ENCODE results near the gene PAM.

PAM gene

GRCh38 chr5:102722931-102723330 is 32.2 kb upstream of the PAM start:
- Histone ChIP-seq H3K9ac (ENCODE audit: low read length) (no peak overlapping the region), H3K9me2 (replicated peaks; ENCODE audit: insufficient read depth, low read length) (no peaks in the 10 kb centered on the region), H3K79me2 (ENCODE audit: low read length) (no peaks in the 10 kb centered on the region), H4K20me1 (ENCODE audit: insufficient read depth, low read length) (no peaks in the 10 kb centered on the region), H3K4me1 (ENCODE audit: low read length) (no peaks in the 10 kb centered on the region), H3K4me3 (ENCODE audit: low read length) (no peak overlapping the region), H3F3A (ENCODE audit: insufficient read depth, low read length) (no peaks in the 10 kb centered on the region), H3K9me3 (replicated peaks; ENCODE audit: insufficient read depth, low read length) (no peaks in the 10 kb centered on the region), H3K36me3 (replicated peaks; ENCODE audit: insufficient read depth, low read length) (no peaks in the 10 kb centered on the region), H2AFZ (ENCODE audit: low read length) (no peak overlapping the region), H3K27me3 (replicated peaks; ENCODE audit: insufficient read depth, low read length) (no peaks in the 10 kb centered on the region), H3K27ac (ENCODE audit: low read length) (no peak overlapping the region), H3K4me2 (ENCODE audit: low read depth, low read length) (no peak overlapping the region)
- DNase-seq: no peak
- TF ChIP-seq EZH2phosphoT487 (IDR thresholded peaks at IDR 0.05; ENCODE audit: low read length) (no peak), EZH2 (optimal IDR thresholded peaks at IDR 0.05; ENCODE audit: low read depth, low read length) (no peak), CTCF (IDR thresholded peaks at IDR 0.05; ENCODE audit: low read length) (no peak)

GRCh38 chr5:102731693-102732092 is 23.4 kb upstream of the PAM start:
- TF ChIP-seq CTCF (IDR thresholded peaks at IDR 0.05; ENCODE audit: low read length): no peak
- no peak for TF ChIP-seq EZH2phosphoT487 (IDR thresholded peaks at IDR 0.05; ENCODE audit: low read length)
- no peak for TF ChIP-seq EZH2 (optimal IDR thresholded peaks at IDR 0.05; ENCODE audit: low read depth, low read length)
- H3K4me2 ChIP-seq (ENCODE audit: low read depth, low read length): no peak overlapping the region
- DNase-seq: no peak

GRCh38 chr5:102733534-102733933 is 21.6 kb upstream of the PAM start:
- Histone ChIP-seq H3K36me3 (replicated peaks; ENCODE audit: insufficient read depth, low read length) (no peaks in the 10 kb centered on the region), H3K9ac (ENCODE audit: low read length) (no peak overlapping the region), H3K9me2 (replicated peaks; ENCODE audit: insufficient read depth, low read length) (no peaks in the 10 kb centered on the region), H2AFZ (ENCODE audit: low read length) (no peak overlapping the region), H3K4me2 (ENCODE audit: low read depth, low read length) (no peak overlapping the region), H4K20me1 (ENCODE audit: insufficient read depth, low read length) (no peaks in the 10 kb centered on the region), H3F3A (ENCODE audit: insufficient read depth, low read length) (no peaks in the 10 kb centered on the region), H3K4me3 (ENCODE audit: low read length) (no peak overlapping the region), H3K4me1 (ENCODE audit: low read length) (no peaks in the 10 kb centered on the region), H3K79me2 (ENCODE audit: low read length) (no peaks in the 10 kb centered on the region), H3K27me3 (replicated peaks; ENCODE audit: insufficient read depth, low read length) (no peaks in the 10 kb centered on the region), H3K27ac (ENCODE audit: low read length) (no peak overlapping the region), H3K9me3 (replicated peaks; ENCODE audit: insufficient read depth, low read length) (no peaks in the 10 kb centered on the region)
- no peak for DNase-seq
- no peak for TF ChIP-seq CTCF (IDR thresholded peaks at IDR 0.05; ENCODE audit: low read length)
- no peak for TF ChIP-seq EZH2phosphoT487 (IDR thresholded peaks at IDR 0.05; ENCODE audit: low read length)
- no peak for TF ChIP-seq EZH2 (optimal IDR thresholded peaks at IDR 0.05; ENCODE audit: low read depth, low read length)

More at GRCh38 chr5:102731693-102732092, 23.4 kb upstream of the PAM start:
- H2AFZ ChIP-seq (ENCODE audit: low read length): no peak overlapping the region
- H3K4me1 ChIP-seq (ENCODE audit: low read length): no peaks in the 10 kb centered on the region
- H3K9ac ChIP-seq (ENCODE audit: low read length): no peak overlapping the region
- no peaks in the 10 kb centered on the region for H3F3A ChIP-seq (ENCODE audit: insufficient read depth, low read length)
- H3K27me3 ChIP-seq (replicated peaks; ENCODE audit: insufficient read depth, low read length): no peaks in the 10 kb centered on the region
- no peaks in the 10 kb centered on the region for H3K9me3 ChIP-seq (replicated peaks; ENCODE audit: insufficient read depth, low read length)
- H3K79me2 ChIP-seq (ENCODE audit: low read length): no peaks in the 10 kb centered on the region
- no peaks in the 10 kb centered on the region for H3K9me2 ChIP-seq (replicated peaks; ENCODE audit: insufficient read depth, low read length)
- no peak overlapping the region for H3K4me3 ChIP-seq (ENCODE audit: low read length)
- no peaks in the 10 kb centered on the region for H4K20me1 ChIP-seq (ENCODE audit: insufficient read depth, low read length)
- no peak overlapping the region for H3K27ac ChIP-seq (ENCODE audit: low read length)
- no peaks in the 10 kb centered on the region for H3K36me3 ChIP-seq (replicated peaks; ENCODE audit: insufficient read depth, low read length)

All from MM.1S (cell line).